ENCODE results near the gene KRT79.
"Not testable (repeated sequence)": the region's sequence is repeated elsewhere in the genome, so short reads cannot be mapped to it uniquely, and the experiment has no call there.

KRT79 gene

DNA sequence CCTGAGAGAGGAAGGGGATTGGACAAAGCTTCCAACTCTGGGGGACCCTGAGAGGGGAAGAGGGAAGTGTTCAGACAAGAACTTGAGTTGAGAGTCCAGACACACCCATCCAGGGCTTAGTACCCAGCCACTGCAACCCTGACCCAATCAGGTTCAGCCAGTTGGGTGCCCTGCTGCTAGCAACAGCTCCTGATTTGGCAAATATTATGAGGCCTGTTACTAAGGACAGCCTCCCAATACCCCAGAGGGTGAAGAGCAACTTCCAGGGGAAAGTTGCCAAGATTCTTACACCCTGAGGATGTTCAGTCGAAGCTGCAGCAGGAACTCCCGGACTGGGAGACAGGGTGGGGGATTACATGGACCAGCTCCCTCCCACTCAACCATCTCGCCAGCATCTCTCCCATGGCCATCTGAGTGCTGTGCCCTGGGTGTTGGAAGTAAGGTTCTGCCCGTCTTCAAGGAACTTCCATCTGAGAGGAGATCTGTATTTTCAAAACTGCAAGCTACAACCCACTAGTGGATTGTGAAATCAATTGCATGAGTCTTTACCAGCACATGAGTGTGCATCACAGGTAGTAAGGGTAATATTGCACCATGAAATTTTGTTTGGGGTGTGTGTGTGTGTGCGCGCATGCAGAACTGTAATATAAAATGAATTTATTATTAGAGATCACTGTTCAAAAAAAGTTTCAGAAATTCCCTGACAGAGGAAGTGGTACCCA is 26.2 kb upstream of the KRT79 start:
- DNase-seq (ENCODE audit: low read depth): no peak

DNA sequence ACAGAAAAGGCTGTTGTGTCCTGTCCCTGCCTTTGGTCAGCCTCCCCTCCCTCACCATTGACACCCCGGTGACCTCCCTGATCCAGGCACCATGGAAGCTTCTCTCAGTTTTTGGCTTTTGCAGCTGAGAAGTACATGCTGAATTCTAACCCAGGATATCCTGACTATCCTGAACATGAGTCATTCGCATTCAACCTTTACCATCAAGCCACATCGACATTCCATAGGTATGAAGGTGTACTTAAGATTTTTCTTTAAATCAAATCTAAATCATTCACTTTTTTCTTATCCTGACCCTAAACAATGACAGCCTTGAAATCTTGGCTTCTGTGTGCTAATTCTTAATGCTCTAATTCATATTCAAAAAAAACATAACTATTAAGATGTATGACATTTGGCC is 23.4 kb upstream of the KRT79 start:
- DNase-seq (ENCODE audit: low read depth): no peak

DNA sequence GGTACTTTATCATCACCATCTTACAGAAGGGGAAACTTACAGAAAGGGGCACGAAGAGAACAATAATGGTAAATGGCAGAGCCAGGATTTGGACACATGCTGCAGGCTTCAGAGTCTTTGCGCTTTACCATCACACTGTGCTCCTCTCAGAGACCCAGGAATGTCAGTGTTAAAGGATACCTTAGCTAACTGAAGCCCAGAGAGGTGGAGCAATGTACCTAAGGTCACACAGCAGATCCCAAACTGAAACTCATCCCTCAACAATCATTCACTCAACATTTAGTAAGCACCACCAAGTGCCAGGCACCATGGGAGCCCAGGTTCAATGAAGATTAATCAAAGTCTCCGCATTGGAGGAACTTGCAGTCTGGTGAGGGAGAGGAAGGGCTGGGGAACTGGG is 22.7 kb upstream of the KRT79 start:
- DNase-seq (ENCODE audit: low read depth): no peak

DNA sequence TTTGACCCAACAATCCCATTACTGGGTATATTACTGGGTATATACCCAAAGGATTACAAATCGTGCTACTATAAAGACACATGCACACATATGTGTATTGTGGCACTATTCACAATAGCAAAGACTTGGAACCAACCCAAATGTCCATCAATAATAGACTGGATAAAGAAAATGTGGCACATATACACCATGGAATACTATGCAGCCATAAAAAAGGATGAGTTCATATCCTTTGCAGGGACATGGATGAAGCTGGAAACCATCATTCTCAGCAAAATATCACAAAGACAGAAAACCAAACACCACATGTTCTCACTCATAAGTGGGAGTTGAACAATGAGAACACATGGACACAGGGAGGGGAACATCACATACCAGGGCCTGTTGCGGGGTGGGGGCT is 22.0 kb upstream of the KRT79 start:
- DNase-seq (ENCODE audit: low read depth): not testable (repeated sequence)

DNA sequence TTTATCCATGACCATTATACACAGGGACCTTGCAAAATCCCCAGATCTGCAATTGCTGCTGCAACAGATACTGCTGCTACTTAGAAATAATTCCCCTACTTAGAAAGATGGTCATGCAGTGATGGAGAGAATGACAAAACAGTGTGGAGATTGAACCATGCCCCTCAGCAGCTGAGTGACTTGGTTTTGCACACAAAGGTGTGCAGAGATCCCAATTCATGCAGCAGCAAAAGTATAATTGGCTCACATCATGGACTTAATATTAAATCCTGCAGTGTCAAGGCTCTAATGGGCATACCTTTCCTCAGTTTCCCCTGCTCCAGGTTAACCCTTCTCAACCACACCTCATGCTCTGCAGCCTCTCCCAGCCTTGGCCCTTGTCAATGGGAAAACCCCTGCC is 17.7 kb upstream of the KRT79 start:
- DNase-seq (ENCODE audit: low read depth): no peak

DNA sequence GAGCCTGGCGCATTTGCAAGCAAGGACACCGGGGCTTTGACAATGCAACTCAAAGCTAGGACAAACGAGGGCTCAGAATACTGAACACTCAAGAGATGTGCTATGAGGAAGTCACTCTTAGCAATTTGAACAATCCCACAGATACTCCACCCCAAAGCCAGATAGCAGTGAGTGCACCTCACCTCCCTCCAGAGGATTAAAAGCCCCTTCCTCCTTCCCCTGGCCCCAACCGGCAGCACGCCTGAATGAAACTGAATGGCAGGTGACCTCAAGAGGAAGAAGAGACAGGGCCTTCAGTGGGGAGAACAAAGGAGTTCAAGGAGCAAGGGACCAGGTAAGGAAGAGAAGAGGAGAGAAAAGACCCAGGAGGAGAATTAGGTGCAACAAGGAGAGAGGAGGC is 16.6 kb upstream of the KRT79 start:
- DNase-seq (ENCODE audit: low read depth): no peak

DNA sequence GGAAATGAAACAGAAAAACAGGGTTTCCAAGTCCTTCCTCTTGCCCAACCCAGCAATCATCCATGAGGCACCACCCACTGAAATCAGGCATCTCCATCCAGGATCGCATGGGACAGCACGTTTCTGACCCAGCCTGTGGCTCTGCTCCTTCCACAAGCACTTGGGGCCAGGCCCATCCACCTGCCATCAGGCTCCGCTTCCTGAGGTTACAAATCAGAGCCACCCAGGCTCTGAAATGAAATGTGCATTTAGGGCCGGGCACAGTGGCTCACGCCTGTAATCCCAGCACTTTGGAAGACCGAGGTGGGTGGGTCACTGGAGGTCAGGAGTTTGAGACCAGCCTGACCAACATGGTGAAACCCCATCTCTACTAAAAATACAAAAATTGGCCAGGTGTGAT is 15.4 kb upstream of the KRT79 start:
- no peak for DNase-seq (ENCODE audit: low read depth)

DNA sequence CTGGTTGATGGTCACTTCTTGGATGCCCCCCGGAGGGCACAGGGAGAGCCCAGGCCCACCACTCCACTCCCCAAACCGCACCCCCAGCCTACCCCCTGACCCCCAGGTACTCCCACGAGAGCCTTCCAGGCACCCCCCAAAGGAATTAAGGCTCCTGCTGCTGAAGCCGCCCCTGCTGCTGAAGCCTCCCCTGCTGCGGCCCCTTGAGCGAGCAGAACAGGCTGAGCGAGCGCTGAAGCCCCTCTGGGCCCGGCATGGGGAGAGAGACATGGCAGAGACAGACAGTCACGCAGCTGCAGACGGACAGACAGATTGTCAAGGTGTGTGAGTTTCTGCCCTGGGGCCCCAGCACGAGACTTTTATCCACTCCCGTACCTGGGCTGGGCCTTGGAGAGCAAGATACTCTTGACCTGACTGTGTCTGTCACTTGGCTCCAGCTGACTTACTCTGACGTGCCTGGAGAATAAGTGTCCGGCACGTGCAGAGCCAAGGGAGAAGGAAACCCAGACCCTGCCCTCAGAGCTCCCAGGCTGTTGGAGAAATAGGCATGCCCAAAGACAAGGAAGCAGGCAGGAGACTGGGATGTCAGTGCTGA is 14.6 kb upstream of the KRT79 start, which contains the start of gene KRT78:
Gene KRT78, minus strand, starts transcription at position 334 of the 595 bp plus-strand sequence. Its CDS starts 64 bp downstream, at position 270.
- no peak for DNase-seq (ENCODE audit: low read depth)

DNA sequence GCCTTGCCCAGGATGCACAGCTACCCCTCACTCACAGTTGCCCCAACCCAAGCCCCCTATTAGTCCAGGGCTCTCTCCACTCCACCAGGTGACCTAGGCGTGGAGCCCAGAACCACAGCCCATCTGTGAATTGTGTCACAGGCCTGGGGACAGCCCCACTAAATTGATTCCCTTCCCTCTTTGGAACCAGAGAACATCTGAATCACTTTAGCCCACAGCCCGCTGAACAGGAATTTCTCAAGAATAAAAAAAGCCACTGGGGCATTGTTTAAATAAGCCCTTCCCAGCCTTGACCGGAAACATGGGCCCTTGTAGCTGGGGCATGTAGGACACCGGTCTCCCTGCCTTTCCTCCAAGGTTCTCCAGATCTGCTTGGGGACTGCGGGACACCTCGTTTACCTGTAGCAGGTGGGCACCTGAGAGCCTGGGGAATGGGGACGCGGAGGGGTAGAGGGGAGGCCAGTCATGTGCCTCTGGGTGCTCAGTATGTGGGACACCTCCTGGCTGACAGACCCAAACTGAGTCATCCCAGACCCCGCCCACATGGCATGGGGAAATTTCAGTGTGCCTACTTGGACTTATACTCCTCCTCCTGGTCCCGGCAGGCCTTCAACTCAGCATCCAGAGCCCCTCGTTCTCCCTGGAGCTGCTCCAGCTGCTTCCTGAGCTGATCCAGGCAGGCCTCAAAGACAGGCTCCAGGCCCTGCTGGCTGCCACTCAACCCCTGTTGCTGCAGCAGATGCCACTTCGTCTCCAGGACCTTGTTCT is 13.4 kb upstream of the KRT79 start:
- DNase-seq (ENCODE audit: low read depth): no peak

DNA sequence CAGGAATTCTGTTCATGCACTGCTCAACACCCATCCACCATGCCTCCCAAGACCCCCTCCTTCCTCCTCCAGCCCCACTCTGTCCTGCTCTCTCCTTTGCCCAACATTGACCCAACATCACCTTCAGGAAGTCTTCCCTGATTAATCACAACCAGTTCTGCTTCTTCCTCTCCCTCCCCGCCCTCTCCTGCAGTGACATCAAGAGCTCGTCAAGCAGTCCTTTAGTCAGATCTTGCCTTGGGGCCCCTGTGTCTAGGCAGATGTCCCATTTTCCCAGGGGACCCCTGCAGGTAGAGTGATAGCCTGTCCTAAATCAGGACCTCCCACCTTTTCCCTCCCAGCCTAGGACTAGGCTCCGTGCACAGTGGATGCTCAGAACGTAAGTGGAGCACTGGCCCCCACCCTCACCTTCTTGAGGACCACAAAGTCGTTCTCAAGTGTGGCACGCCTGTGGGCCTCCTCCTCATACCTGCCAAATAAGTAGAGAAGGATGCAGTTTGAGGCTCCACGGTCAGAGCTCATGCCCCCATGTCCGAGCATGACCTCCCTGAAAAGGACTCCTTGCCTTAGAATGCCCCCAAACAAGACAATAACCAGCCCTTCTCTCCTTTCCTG is 12.4 kb upstream of the KRT79 start:
- DNase-seq (ENCODE audit: low read depth): no peak

DNA sequence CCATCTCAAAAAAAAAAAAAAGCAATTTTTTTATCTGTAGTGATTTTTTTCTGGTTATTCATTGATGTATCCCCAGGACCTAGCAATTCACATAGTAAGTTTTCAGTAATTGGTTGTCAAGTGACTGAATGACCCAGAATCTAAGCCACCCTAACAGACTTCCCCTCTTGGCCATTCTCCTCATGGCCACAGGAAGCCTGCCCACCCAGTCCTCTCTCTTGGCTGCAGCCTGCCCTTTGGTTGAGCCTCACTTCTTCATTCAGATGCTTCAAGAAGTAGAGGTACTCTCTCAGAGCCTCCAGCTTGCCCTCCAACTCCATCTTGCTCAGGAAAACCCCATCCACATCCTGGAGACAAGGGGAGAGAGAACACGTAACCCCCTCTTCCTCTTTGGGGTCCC is 11.8 kb upstream of the KRT79 start:
- no peak for DNase-seq (ENCODE audit: low read depth)

DNA sequence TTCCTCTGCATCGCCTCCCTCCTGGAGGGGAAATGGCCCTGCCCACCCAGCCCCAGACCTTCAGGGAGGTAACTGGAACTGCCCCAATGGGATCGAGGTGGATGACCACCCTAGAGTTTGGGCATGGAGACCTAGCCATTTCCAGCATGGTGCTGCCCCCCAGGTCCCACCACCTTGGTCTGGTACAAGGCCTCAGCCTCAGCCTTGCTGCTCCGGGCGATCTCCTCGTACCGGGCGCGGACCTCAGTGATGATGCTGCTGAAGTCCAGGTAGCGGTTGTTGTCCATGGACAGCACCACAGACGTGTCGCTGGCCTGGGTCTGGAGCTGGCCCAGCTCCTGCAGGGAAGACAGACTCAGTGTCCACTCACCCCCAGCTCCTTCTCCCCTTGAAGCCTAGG is 10.3 kb upstream of the KRT79 start:
- no peak for DNase-seq (ENCODE audit: low read depth)

DNA sequence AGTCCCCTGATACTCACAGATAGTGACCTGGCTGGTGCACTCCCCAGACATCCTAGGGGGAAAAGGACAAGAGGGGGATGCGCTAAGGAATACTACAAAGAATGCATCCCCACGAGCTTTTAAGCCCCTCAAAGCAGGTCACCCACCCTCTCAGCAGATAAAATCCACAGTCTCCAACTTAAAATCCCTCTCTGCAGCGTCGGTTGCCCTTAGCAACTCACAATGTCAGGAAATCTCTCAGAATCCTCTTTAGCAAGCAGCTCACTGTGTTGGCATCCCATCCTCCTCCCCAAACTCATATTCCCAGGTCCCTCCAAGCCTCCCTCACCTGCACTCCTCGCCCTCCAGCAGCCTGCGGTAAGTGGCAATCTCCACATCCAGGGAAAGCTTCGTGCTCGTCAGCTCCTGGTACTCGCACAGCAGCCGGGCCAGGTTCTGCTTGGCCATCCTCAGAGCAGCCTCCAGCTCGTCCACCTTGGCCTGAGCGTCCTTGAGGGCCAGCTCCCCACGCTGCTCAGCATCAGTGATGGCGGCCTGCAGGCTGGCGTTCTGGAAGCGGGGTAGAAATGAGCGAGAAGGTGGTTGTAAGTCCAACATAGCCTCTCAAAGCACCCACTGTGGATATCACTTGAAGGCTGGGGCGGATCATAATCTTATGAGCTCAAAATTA is 5.5 kb upstream of the KRT79 start:
- no peak for DNase-seq (ENCODE audit: low read depth)

DNA sequence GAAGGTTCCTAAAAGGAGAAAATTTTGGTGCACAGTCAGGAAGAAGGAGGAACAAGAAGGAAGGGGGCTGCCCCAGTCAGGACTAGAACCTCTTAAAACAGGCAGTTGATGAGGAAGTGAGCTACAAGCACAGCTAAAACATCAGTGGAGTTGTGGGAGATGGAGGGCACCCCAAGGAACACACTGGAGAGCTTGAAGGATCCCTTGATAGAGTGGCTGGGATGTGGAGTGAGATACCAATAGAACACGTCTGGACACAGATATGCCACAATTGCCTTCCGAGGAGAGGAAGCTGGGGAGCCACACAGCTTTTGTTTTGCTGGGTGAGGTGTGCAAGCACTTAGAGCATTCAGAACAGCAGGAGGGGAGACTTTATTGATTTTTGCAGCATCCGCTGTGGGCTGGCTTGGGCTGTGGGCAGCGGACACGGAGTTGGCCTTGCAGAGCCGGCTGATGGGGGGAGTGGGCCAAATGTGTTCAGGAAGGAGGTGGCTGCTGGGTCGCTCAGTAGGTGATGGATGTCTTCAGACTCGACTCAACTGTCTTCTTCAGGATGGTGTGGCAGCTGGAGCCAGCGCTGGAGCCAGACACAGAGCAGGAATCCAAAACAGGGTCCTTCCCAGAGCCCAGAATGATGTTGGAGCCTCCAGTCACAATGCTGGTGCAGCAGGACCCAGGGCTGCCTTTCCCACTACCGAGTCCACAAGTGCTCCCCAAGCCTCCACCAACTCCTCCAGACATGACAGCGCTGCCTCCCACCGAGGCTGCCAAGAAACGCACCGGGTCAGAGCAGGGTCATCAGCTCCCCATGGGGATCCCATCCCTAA is 4.7 kb upstream of the KRT79 start:
- no peak for DNase-seq (ENCODE audit: low read depth)

DNA sequence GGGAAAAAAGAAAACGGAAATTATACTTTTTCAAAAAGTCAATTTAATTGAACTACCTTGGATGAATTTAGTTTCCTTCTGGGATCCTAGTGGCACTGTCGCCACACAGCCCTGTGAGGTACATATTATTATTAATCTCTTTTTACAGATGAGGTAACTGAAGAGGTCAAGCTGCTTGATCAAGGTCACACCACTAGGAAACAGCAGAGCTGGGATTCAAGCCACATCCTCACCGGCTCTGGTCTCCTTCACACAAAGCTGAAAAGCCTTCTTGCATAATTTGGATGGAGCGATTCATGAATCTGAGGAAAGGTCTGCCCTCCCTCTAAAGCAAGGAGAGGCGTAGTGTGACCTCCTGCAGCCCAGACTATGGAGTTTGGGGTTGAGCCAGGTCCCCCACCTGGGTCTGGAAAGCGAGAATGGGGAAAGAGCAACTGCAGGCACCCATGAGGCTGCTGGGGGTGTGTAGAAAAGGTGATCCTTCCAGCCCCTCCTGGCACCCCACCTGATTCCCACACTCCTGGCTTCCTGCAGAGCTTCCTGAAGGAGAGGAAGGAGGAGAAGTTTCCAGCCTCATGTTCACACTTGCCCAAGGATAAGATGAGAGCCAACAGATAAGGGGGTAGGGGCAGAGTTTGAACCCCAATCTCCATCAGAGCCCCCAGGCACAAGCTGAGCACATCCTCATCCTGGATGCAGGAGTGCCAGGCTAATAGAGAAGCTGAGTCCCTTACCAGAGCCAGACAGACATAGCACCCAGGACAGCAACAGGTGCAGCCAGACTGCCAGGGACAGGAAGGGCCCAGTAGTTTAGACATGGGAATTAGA is 3.9 kb upstream of the KRT79 start:
- no peak for DNase-seq (ENCODE audit: low read depth)

DNA sequence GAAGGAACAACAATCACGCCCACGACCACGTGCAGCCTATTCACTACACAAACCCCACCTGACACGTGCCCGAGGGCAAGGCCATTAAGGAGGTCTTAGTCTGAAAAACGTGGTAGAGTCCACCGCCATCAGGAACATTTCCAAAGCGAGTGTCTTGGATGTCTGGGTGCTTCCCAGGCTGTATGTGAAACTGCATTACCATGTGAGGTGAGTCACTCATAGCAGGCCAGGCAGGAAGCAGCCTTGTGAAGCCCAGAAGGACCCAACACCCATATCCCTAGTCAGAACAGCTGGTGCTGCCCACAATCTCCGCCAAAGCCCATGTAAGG is 3.3 kb upstream of the KRT79 start:
- DNase-seq (ENCODE audit: low read depth): no peak

DNA sequence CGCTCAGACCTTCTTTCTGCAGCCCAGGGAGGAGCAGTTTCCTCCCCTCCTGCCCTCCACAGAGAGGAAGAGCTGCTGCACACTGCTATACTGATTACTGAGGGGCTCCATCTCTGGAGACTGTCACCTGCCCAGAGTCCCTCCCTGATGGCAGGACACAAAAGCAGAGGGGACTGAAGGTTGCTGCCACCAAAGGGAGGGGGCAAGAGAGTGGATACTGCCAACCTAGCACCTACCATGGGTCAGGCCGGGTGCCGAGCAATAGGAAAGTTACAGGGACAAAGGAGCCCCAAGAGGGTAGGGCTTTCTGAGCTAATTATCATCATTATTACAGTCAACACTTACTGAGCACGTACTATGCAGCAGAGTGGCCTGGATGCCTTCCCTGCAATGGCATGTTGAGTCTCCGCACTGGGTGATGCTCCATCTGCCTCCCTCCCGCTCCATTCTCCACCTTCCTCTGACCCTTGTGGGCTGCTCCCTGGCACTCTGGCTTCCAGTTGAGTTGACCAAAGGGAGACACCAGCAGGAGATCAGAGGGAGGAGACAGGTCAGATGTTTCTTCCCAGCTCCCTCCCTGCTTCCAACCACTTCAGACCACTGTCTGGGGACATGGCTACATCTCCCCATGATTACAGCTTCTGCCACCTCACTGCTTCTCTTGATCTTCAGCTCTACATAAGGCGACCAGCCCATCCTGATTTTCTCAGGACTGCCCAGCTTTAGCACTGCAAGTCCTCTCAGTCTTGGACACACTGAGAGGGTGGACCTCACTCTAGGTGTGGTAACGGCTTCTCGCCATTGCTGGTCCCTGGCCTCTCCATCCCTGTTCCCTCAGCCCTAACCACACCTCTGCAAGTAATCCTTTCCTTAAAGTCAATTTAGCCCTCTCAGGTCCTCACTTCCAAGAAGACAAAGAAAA is 2.6 kb upstream of the KRT79 start:
- DNase-seq (ENCODE audit: low read depth): no peak

DNA sequence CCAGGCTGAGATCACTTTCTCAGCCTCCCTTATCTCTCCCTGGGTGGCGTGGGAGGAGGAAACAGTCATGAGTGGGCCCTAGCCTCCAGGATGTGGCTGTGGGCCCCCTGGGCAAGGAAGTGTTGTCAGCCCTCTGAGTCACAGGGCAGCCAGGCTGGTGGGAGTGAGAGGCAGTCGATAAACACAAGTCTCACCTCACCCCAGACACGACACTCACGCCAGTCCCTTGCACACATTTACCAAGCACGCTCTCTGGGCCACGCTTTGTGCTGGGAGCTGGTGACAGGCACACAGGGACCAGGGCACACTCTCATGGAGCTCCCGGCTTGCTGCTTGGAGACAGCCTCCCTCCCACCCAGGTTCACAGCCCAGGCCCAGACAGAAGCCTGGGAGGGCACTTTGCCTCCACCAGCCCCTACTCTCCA is 1.9 kb upstream of the KRT79 start:
- no peak for DNase-seq (ENCODE audit: low read depth)

DNA sequence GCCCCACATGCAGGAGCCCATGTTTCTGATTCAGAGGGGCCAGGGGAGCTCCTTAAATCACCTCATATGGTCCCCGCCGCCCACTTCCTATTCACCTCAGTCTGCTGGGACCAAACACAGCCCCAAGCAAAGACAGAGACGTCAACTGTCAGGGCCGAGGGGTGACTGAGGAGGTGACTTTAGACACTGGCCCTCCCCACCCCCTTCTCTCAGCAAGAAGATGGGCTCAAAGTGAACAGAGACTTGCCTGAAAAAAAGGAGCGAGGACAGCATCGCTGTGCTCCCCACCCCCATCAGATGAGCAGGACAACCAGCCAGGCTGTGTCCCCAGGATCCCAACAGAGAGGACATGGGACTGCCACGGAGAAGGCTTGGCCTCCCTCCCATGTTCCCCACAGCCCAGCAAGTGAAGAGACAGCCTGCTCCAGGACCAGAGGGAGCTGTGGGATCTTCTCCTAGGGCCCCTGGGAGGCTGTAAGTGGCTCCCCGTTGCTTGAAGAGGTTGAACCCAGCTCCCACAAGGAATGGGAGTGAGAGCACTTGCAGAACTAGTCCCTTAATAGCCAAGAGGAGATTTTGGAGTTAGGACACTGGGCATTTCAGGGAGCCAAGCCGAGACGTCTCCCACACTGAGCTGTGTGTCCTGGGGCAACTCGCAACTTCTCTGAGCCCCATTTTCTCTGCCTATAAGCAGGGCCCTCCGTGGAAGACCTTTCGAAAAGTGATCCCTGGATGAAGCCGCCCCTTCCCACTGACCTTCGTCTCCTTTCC is 1.3 kb upstream of the KRT79 start:
- no peak for DNase-seq (ENCODE audit: low read depth)
